ENCODE results near the gene CDK15. TPM values are rescaled to one million over a fixed set of nuclear protein-coding genes. Genes with fewer than 3 reads are reported as not detected.
A peak's percentile ranks its signal among the peaks of the same experiment; 100 is the strongest.

CDK15 gene
- total and polyA plus RNA-seq, 9 of the 15 experiments (the other 6 are each of a cell fraction or from before 2014, with no cell fraction given): not detected

DNA sequence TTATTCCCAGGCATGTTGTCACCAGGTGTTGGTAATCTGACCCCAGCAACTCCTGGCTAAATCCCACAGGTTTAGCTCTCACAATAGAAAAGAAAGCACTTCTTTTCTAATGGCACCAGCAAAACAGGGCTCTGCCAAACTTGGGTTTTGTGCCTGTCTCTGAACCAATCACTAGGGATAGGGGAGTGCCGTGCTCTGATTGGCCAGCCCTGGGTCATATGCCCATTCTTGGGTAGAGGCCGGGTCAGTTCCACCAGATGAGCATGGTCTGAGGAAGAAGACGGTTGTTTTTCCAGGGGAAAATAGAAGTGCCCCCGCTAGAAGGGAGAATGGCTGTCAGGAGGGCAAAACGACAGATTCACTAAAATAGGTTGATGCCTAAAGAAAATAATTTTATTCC, 14.7 kb downstream of the CDK15 start:
- no peaks in the 10 kb centered on the region for H3K9me1 ChIP-seq (ENCODE audit: control insufficient read depth, insufficient read depth, low read length)
- no peaks in the 10 kb centered on the region for H3K36me3 ChIP-seq (ENCODE audit: control insufficient read depth, insufficient read depth, low read length)
- no peaks in the 10 kb centered on the region for H3K9me3 ChIP-seq (replicated peaks; ENCODE audit: control insufficient read depth, insufficient read depth, low read depth, low read length)
- DNase-seq (ENCODE audit: extremely low read depth in 1 of 4, low spot score in 3 of 4) (no peak), FAIRE-seq (no peak), ATAC-seq (no peak)
- intact Hi-C loops (cut with micrococcal nuclease) (no loop called here), in situ Hi-C loops (cut with MboI) (no loop called here)
- H3K27ac ChIP-seq (ENCODE audit: extremely low read depth, low read depth, low read length): no peak overlapping the region
- H2AFZ ChIP-seq (ENCODE audit: low read depth, low read length): no peak overlapping the region
- 3% methylated on average over 5 of the region's 5 CpGs for WGBS (ENCODE audit: insufficient coverage, low coverage, missing lambda C conversion rate)
- H3K4me2 ChIP-seq (ENCODE audit: insufficient read depth, low read length): no peak overlapping the region
- TF ChIP-seq, protein P1, sequence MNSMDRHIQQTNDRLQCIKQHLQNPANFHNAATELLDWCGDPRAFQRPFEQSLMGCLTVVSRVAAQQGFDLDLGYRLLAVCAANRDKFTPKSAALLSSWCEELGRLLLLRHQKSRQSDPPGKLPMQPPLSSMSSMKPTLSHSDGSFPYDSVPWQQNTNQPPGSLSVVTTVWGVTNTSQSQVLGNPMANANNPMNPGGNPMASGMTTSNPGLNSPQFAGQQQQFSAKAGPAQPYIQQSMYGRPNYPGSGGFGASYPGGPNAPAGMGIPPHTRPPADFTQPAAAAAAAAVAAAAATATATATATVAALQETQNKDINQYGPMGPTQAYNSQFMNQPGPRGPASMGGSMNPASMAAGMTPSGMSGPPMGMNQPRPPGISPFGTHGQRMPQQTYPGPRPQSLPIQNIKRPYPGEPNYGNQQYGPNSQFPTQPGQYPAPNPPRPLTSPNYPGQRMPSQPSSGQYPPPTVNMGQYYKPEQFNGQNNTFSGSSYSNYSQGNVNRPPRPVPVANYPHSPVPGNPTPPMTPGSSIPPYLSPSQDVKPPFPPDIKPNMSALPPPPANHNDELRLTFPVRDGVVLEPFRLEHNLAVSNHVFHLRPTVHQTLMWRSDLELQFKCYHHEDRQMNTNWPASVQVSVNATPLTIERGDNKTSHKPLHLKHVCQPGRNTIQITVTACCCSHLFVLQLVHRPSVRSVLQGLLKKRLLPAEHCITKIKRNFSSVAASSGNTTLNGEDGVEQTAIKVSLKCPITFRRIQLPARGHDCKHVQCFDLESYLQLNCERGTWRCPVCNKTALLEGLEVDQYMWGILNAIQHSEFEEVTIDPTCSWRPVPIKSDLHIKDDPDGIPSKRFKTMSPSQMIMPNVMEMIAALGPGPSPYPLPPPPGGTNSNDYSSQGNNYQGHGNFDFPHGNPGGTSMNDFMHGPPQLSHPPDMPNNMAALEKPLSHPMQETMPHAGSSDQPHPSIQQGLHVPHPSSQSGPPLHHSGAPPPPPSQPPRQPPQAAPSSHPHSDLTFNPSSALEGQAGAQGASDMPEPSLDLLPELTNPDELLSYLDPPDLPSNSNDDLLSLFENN (IDR thresholded peaks at IDR 0.05; ENCODE audit: low read depth in 2 of 2, low read length in 2 of 2): no peak
- TF ChIP-seq, protein P2, sequence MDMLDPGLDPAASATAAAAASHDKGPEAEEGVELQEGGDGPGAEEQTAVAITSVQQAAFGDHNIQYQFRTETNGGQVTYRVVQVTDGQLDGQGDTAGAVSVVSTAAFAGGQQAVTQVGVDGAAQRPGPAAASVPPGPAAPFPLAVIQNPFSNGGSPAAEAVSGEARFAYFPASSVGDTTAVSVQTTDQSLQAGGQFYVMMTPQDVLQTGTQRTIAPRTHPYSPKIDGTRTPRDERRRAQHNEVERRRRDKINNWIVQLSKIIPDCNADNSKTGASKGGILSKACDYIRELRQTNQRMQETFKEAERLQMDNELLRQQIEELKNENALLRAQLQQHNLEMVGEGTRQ (CRISPR knock-in tag; IDR thresholded peaks at IDR 0.05): peak; percentile 39; the same call in 1 of the 2 replicates
- ChIA-PET POLR2A (interaction anchor here (0.7 kb wide), 1 partner anchor 369 kb away, joined by 3 read pairs; no protein-coding TSS in a partner anchor), CTCF (ENCODE audit: low intra/inter-chr PET ratio) (no interaction called here)
- H3K79me2 ChIP-seq (ENCODE audit: control insufficient read depth, insufficient read depth, low read length): no peaks in the 10 kb centered on the region
- peaks cover 0 to 15% of the 10 kb centered on the region in 2 experiments; a peak in 1 of 5 replicates for H3K27me3 ChIP-seq (ENCODE audit: control insufficient read depth in 2 of 2, insufficient read depth in 2 of 2, low read length in 2 of 2)
- no TSS peak for BruUV-seq (replicated peaks)
- H4K20me1 ChIP-seq (replicated peaks; ENCODE audit: control insufficient read depth, insufficient read depth, low read length): no peaks in the 10 kb centered on the region
- H3K9ac ChIP-seq (ENCODE audit: insufficient read depth in 1 of 2, low read depth in 2 of 2, low read length in 2 of 2): no peak overlapping the region
- H3K4me1 ChIP-seq (replicated peaks in 1 of 2; ENCODE audit: control insufficient read depth in 2 of 2, insufficient read depth in 2 of 2, low read length in 2 of 2): no peaks in the 10 kb centered on the region
- H3K4me3 ChIP-seq: no peak overlapping the region

Data from K562 (cell line).